LNCaP clone FGC (cell line): Measurements from ENCODE around the gene CEACAM1.
"Not testable (repeated sequence)": the region's sequence is repeated elsewhere in the genome, so short reads cannot be mapped to it uniquely, and the experiment has no call there.

Experiments used
- DNase-seq: peaks from one replicate; pipeline ENCODE4 v3.0.0-alpha.2; 2011; ENCODE audit warnings: low read depth
- H3K4me3 ChIP-seq: 2 replicates; pipeline ENCODE4 v1.5.1; 2011; ENCODE audit warnings: mild to moderate bottlenecking, low read depth, low read length, control low read depth
- TF ChIP-seq, protein P1 (sequence below): IDR thresholded peaks from 2 replicates; pipeline ENCODE4 v1.5.1; 2012; ENCODE audit warnings: mild to moderate bottlenecking; ENCODE audit not compliant: control insufficient read depth, insufficient read depth; ENCODE audit errors: extremely low read depth

Gene CEACAM1

DNA sequence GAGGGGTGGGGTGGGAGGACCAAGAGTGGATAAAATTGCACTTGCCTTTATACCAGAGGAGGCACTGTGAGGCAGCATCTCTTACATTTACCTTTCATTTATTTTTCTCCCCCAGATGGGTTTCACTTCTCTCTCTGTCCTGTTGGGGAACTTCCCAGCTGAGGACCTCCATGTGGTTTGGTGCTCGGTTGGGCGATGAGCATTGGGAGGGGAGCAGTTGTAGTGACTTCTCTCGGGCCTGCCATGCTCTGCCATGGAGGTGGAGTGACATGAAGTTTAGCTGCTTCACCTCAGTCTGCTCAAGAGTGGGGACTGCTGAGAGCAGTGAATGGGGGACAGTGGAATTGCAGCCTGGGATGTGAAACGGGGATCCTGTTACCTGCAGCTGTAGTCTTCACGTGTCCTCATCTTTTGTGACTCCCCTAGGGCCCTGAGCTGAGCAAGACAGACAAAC lies 62.4 kb downstream of the CEACAM1 start:
- DNase-seq, result no peak
- H3K4me3 ChIP-seq, result no peak overlapping the region
- TF ChIP-seq, protein P1, sequence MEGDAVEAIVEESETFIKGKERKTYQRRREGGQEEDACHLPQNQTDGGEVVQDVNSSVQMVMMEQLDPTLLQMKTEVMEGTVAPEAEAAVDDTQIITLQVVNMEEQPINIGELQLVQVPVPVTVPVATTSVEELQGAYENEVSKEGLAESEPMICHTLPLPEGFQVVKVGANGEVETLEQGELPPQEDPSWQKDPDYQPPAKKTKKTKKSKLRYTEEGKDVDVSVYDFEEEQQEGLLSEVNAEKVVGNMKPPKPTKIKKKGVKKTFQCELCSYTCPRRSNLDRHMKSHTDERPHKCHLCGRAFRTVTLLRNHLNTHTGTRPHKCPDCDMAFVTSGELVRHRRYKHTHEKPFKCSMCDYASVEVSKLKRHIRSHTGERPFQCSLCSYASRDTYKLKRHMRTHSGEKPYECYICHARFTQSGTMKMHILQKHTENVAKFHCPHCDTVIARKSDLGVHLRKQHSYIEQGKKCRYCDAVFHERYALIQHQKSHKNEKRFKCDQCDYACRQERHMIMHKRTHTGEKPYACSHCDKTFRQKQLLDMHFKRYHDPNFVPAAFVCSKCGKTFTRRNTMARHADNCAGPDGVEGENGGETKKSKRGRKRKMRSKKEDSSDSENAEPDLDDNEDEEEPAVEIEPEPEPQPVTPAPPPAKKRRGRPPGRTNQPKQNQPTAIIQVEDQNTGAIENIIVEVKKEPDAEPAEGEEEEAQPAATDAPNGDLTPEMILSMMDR, result no peak

DNA sequence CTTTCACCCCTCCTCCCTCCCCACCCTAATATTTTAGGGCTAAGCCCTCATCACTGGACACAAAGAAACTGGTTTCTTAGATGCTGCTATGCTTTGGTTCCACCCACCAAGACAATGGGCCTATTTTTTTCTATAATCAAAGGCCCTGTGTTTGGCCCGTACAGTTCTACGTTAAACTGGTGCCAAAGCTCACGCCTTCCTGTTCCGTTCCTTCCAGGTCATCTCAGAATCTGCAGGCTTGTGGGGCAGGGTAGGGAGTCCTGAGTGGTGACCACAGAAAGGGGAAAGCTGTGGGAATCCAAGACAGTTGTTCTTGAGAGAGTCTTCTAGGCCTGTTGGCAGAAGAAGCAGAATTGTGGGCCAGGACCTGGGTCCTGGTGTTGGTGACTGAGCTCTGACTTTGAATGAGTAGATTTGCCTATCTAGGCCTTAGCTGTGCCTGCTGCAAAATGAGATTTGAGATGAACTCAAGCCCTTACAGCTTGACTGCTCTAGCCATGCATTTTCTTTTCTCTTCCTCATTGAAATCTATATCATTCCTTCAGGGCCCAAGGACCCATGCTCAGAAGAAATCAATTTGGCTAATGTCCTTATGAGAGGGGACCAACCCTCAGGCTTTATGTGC lies 66.5 kb downstream of the CEACAM1 start:
- no peak for DNase-seq
- no peak overlapping the region for H3K4me3 ChIP-seq
- TF ChIP-seq, protein P1, result no peak

DNA sequence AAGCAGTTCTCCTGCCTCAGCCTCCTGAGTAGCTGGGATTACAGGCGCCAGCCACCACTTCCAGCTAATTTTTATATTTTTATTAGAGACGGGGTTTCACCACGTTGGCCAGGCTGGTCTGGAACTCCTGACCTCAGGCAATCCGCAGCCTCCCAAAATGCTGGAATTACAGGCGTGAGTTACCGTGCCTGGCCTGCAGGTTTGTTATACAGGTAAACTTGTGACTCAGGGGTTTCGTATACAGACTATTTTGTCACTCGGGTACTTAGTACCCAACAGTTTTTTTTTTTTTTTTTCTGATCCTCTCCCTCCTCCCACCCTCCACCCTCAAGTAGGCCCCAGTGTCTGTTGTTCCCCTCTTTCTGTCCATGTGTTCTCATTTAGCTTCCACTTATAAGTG lies 67.0 kb downstream of the CEACAM1 start:
- H3K4me3 ChIP-seq, DNase-seq: not testable (repeated sequence)

DNA sequence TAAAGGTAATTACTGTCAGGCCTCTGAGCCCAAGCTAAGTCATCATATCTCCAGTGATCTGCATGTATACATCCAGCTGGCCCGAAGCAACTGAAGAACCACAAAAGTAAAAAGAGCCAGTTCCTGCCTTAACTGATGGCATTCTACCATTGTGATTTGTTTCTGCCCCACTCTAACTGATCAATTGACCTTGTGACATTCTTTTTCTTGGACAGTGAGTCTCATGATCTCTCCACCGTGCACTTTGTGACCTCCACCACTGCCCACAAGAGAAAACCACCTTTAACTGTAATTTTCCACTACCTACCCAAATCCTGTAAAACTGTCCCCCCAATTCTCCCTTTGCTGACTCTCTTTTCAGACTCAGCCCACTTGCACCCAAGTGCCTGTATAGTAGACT lies 68.4 kb downstream of the CEACAM1 start:
- no peak overlapping the region for H3K4me3 ChIP-seq
- DNase-seq, result no peak
- TF ChIP-seq, protein P1, result no peak
